Superior temporal gyrus (tissue), 1 donor: ENCODE results near the gene DNAJC22.
"Not testable (repeated sequence)": the region's sequence is repeated elsewhere in the genome, so short reads cannot be mapped to it uniquely, and the experiment has no call there.

Experiments
- DNase-seq: peaks from one replicate; pipeline ENCODE4 v3.0.0-alpha.2; 2016; ENCODE audit errors: extremely low spot score

Gene DNAJC22

DNA sequence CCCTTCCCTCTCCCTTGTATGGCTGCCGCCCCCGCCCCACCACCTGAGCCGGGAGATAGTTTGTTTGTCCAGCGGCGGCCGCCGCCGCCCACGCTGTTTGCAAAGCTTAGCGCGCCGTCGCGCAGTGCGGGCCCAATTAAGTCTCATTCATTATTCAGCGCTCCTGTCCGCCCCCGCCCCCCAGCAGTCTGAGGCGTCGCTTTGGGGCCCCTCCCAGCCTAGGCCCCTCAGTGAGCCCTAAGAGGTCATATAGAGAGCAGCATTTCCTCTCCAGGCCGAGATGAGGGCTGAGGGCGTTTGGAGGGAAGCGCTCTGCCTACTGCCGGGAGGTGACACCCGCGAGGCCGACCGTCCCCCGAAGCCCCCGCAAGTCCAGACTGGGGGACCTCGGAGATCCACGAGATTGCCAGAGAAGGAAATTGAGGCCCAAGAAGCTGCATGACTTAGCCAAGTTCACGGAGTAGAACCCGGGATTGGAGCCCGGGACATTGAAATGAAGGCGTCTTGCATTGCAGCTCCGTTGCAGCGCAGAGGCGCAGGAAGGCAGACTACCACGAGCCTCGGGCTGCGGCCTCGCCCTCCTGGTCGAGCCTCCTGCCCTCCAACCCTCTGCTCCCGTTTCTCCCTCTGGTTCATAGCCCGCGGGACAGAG lies at the start of gene DNAJC22:
DNAJC22 (plus strand) TSS at position 230 of the 652 bp plus-strand sequence. CDS start 1,985 bp downstream, outside the sequence.
- no peak for DNase-seq

DNA sequence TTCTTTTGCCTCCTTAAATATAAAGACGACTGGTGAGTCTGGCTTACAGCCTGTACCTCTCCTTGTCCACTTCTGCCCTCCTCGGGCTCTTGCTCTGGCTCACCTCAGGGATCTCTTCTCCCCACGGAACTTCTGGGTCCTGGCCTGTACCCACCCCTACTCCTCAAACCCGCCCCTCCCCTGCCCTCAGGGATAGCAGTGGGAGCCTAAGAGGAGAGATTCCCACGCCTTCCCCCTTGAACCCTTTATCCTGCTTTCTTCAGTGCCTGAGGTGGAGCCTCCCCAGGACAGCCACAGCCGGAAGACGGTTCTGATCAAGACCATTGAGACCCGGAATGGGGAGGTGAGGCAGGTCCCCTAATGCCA lies 49.0 kb upstream of the DNAJC22 start:
- no peak for DNase-seq

DNA sequence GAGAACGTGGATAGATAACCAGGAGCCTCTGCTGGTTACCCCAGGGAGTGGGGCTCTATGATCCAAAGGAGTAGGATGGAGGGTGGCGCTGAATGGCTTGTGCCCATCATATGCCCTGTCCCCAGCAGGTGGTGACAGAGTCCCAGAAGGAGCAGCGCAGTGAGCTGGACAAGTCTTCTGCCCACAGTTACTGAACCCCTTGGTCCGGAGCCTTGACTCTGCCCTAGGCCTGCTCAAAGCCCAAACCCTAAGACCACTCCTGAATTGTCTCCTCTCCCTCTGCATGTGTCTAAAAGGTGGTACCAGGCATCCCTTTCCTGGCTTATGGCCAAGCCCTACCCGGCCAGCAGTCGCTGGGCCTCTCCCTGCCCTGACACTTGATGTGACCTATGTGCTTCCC lies 48.5 kb upstream of the DNAJC22 start:
- no peak for DNase-seq

DNA sequence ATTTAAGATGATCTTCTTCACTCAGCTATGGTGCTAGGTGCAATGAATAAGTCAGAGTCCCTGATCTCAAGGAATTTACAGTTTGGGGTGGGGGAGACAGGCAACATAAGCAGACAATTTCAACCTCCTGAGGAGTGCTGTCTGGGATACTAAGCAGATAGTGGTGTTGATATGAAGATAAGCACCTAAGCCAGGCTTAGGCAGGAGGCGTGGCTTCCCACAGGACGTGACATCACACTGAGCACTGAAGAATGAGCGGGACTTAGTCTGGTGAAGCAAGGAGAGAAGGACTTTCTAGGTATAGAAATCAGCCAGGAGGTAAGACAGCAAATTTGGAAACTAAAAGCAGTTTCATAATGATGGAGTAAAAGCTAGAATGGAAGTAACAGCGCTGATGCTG lies 44.9 kb upstream of the DNAJC22 start:
- DNase-seq: no peak

DNA sequence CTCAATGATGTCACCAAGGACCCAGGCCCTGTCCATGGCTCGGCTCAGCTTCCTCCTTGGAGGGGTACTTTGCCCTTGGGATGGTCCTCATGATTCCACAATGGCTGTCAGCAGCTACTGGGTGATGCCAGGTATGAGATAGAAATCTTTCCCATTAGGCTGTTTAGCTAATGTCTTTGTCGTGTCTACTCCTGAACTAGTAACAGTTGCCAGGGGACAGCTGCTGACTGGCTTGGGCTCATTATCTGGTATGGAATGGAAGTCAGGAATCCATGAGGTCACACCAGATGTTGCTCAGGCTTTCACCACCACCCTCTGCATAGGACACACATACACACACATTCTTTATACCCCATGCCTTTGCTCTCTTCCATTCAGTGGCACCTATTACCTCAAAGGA lies 42.5 kb upstream of the DNAJC22 start:
- DNase-seq: no peak

DNA sequence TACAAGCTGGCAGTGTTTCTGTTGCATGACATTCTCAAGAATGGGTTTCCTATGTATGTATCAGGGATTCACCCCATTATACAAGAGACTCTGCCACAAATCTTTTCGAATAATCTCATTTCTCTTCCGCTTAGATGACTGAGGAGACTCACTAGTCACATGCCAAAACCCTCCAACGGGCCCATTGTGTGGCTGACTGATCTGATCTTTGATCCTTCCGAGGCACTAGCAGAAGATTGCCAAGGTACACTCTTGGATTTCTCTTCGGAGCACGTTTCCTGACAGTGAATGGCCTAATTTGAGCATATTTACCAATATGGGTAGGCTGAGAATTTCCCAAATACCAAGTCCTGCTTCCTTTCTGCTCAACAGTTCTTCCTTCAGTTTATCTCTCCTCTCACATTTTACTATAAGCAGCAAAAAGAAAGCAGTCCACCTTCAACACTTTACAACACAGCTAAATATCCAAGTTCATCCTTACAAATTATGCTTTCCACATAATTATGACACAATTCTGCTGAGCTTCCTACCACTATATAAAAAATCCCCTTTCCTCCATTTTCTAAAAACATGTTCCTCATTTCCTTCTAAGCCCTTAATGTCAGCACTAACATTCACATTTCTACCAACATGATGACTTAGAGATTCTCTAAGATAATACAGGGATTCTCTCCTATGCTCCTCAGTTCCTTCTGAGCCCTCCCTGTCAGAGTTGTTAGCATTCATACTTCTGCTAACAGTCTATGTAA lies 40.8 kb upstream of the DNAJC22 start:
- DNase-seq: no peak

DNA sequence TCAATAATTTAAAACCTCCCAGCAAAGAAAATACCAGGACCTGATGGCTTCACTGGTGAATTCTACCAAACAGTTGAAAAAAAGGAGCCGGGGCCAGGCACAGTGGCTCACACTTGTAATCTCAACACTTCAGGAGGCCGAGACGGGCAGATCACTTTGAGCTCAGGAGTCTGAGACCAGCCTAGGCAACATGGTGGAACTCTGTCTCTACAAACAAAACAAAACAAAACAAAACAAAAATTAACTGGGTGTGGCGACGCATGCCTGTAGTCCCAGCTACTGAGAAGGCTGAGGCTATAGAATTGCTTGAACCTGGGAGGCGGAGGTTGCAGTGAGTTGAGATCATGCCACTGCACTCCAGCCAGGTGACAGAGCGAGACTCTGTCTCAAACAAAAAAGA lies 37.3 kb upstream of the DNAJC22 start:
- no peak for DNase-seq

DNA sequence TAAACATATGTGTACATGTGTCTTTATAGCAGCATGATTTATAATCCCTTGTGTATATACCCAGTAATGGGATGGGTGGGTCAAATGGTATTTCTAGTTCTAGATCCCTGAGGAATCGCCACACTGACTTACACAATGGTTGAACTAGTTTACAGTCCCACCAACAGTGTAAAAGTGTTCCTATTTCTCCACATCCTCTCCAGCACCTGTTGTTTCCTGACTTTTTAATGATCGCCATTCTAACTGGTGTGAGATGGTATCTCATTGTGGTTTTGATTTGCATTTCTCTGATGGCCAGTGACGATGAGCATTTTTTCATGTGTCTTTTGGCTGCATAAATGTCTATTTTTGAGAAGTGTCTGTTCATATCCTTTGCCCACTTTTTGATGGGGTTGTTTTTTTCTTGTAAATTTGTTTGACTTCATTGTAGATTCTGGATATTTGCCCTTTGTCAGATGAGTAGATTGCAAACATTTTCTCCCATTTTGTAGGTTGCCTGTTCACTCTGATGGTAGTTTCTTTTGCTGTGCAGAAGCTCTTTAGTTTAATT lies 36.2 kb upstream of the DNAJC22 start:
- DNase-seq: not testable (repeated sequence)

DNA sequence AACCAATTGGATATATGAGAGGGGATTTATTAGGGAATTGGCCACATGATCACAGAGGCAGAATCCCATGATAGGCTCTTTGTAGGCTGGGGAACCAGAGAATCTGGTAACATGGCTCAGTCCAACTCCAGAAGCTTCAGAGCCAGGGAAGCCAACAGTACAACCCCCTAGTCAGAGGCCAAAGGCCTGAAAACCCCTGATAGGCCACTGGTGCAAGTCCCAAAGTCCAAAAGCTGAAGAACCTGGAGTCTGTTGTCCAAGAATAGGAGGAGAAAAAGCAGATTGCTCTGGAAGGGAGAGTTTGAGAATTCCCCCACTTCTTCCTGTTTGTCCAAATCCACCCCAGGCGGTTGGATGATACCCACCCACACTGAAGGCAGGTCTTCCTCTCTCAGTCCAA lies 31.9 kb upstream of the DNAJC22 start:
- DNase-seq: no peak

DNA sequence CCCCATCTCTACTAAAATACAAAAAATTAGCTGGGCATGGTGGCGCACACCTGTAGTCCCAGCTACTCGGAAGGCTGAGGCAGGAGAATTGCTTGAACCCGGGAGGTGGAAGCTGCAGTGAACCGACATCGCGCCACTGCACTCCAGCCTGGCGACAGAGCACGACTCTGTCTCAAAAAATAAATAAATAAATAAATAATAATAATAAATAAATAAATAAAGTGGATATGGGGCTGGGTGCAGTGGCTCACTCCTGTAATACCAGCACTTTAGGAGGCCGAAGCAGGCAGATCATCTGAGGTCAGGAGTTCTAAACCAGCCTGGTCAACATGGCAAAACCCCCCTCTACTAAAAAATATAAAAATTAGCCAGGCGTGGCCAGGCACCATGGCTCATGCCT lies 29.6 kb upstream of the DNAJC22 start:
- not testable (repeated sequence) for DNase-seq

DNA sequence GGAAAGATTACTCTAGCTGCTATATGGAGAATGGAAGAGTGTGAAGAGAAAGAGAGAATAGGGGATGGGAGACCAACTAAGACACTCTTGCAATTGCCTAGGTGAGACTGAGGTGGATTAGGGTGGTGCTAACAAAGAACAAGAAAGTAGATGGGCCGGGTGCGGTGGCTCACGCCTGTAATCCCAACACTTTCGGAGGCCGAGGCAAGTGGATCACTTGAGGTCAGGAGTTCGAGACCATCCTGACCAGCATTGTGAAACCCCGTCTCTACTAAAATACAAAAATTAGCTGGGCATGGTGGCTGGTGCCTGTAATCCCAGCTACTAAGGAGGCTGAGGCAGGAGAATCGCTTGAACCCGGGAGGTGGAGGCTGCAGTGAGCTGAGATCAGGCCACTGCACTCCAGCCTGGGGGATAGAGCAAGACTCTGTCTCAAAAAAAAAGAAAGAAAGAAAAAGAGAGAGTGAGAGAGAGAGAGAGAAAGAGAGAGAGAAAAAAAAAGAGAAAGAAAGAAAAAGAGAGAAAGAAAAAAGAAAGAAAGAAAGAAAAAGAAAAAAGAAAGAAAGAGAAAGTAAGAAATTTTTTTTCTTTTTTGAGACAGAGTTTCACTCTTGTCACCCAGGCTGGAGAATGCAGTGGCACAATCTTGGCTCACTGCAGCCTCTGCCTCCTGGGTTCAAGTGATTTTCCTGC lies 26.1 kb upstream of the DNAJC22 start:
- not testable (repeated sequence) for DNase-seq

DNA sequence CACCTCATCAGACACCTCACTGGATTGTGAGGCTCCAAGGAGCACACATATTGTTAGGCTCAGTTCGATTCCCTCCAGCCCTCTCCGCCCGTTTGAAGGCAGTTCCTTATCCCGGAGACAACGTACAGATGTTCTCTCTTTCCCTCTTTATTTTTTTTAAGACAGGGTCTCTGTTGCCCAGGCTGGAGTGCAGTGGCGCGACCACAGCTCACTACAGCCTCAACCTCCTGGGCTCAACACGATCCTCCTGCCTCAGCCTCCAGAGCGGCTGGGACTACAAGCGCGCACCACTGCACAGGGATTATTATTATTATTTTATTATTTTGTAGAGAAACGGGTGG lies 24.4 kb upstream of the DNAJC22 start:
- DNase-seq: no peak

DNA sequence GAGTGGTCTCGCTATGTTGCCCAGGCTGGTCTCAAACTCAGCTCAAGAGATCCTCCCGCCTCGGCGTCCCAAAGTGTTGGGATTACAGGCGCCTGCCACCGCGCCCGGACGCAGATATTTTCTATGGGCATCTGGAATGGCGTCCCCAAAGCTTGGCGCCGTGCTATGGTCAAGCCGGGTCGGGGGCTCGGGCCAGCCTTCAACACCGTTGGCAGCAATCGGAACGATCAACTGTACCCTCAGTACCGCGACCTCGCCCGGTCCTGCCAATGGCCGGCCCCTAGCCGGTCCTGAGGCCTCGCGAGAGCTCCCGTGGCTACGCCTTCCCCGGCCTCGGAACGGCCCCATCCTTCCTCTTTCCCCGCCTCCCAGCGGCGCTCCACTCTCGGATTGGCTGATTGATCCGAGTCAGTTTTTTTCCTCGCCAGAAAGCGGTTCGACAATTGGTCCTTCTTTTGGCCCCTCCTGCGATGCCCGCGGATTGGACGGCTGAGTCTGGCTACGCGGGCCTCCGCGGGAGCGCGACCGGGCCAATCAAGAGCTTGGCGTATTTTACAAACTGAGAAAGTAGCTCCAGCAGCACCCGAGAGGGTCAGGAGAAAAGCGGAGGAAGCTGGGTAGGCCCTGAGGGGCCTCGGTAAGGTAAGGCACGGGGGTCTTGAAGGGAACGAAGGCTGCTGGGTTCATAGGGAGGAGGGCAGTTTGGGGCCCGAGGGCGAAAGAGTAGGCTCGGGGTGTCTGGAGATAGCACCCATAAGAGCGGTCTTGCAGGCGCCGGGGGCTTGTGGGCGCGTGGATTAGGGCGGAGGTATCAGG lies 23.8 kb upstream of the DNAJC22 start, which contains the start of gene TROAP:
TROAP (plus strand) TSS at position 548 of the 816 bp plus-strand sequence. CDS start 354 bp downstream, outside the sequence.
- DNase-seq: peak; percentile 100

DNA sequence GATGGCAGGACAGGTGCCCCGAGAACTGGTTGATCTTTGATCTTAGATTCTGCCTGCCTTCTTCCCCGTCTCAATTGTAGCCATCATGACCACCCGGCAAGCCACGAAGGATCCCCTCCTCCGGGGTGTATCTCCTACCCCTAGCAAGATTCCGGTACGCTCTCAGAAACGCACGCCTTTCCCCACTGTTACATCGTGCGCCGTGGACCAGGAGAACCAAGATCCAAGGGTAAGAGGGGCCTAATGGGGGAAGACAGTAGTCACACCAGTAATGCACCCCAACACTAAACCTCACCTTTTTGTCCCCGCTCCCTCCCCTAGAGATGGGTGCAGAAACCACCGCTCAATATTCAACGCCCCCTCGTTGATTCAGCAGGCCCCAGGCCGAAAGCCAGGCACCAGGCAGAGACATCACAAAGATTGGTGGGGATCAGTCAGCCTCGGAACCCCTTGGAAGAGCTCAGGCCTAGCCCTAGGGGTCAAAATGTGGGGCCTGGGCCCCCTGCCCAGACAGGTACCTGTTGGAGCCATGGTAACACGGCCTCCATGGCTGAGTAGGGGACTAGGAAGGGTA lies 23.1 kb upstream of the DNAJC22 start:
- DNase-seq: no peak

DNA sequence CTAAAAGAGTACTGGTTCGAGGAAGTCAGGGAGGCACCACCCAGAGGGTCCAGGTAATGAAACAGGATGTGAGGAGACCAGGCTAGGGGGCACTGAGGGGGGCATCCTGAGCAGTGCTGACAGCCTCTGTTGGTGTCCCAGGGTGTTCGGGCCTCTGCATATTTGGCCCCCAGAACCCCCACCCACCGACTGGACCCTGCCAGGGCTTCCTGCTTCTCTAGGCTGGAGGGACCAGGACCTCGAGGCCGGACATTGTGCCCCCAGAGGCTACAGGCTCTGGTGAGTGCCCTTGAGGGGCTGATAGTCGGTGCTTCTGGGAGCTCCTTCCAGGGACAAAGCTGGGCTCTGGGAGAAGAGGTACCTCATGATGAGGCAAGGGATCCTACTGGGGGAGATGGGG lies 21.1 kb upstream of the DNAJC22 start:
- DNase-seq: no peak

DNA sequence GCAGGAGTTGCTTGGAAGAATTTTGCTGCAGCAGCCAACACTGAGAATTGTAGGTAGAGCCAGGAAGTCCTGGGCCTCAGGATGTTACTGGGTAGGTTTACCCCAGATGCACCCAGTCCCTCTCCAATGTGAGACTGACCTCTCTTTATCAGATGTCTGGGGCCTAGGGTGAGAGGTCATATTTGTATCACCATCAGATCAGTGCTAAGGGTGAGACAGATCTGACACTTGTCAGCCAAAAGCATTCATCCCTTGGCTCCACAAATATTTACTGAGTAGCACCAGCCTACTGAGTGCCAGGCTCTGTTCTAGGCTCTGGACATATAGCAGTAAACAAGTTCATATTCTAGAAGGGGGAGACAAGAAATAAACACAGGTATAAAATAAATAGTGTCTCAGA lies 19.3 kb upstream of the DNAJC22 start:
- no peak for DNase-seq

DNA sequence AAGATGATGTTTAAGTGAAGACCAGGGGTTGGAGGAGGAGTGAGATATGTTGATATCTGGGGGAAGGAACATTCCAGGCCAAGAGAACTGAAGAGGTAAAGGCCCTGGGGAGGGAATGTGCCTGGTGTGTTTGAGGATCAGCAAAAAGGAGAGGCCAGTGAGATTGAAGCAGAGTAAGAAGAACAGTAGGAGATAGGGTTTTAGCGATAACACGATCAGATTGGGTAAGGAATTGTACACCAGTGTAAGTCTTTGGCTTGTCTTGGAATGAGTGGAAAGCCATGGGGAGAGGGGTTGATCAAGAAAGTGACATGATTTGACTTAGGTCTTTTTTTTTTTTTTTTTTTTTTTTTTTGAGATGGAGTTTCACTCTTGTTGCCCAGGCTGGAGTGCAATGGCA lies 18.8 kb upstream of the DNAJC22 start:
- no peak for DNase-seq

DNA sequence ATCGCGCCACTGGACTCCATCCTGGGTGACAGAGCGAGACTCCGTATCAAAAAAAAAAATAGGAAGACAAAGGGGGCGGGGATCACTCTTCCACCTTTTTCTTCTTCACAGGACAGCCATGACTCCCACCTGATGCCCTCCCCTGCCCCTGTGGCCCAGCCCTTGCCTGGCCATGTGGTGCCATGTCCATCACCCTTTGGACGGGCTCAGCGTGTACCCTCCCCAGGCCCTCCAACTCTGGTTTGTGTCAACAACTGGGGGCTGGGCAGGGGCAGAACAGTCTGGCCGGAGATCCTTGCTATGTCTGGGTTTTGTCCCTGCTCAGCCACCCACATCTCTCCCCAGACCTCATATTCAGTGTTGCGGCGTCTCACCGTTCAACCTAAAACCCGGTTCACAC lies 17.9 kb upstream of the DNAJC22 start:
- DNase-seq: no peak

DNA sequence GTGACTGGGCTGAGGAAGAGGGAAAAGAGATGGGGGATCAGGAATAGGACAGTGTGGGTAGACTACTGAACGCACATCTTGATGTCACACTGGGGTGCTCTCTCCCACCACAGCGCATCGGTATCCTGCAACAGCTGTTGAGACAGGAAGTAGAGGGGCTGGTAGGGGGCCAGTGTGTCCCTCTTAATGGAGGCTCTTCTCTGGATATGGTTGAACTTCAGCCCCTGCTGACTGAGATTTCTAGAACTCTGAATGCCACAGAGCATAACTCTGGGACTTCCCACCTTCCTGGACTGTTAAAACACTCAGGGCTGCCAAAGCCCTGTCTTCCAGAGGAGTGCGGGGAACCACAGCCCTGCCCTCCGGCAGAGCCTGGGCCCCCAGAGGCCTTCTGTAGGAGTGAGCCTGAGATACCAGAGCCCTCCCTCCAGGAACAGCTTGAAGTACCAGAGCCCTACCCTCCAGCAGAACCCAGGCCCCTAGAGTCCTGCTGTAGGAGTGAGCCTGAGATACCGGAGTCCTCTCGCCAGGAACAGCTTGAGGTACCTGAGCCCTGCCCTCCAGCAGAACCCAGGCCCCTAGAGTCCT lies 16.6 kb upstream of the DNAJC22 start:
- no peak for DNase-seq

DNA sequence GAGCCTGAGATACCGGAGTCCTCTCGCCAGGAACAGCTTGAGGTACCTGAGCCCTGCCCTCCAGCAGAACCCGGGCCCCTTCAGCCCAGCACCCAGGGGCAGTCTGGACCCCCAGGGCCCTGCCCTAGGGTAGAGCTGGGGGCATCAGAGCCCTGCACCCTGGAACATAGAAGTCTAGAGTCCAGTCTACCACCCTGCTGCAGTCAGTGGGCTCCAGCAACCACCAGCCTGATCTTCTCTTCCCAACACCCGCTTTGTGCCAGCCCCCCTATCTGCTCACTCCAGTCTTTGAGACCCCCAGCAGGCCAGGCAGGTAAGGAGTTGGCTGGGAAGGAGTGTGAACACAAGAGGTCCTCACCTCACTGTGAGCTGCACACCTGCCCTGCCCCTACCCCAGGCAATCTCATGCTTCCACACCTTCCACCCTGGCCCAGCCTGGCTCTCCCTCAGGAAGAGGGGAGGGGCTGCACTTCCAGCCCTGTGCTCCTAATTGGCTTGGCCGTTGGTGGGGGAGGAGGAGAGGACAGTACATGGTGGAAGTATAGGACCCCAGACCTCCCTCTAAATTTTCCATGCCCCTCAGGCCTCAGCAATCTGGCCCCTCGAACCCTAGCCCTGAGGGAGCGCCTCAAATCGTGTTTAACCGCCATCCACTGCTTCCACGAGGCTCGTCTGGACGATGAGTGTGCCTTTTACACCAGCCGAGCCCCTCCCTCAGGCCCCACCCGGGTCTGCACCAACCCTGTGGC lies 15.9 kb upstream of the DNAJC22 start:
- no peak for DNase-seq
